Transverse colon (tissue), 4 donors: ENCODE results near the gene SCGB1D2.

Experiments
- EP300 ChIP-seq: sonication (generic); formaldehyde crosslinking; IDR thresholded peaks from one replicate; pipeline ENCODE4 v1.6.1; 2017; ENCODE audit warnings: antibody characterized with exemption, low read depth
- POLR2A ChIP-seq: fragments of 450-650 bp; IDR thresholded peaks from one replicate; pipeline ENCODE4 v1.6.1; 2016; ENCODE audit warnings: antibody characterized with exemption, mild to moderate bottlenecking, moderate library complexity
- POLR2AphosphoS5 ChIP-seq, 3 donors: sonication (generic); formaldehyde crosslinking; IDR thresholded peaks; one replicate each; pipeline ENCODE4 v1.6.1; 2016; ENCODE audit warnings: antibody characterized with exemption in 3 of 3
- TF ChIP-seq, protein P1 (sequence below), 5 experiments: fragments of 200-600 bp in 3 of 5; fragments of 450-650 bp in 2 of 5; sonication (generic) in 3 of 5; IDR thresholded peaks; 1 replicate in 2 of 5; 2 replicates in 3 of 5; pipeline ENCODE4 v1.5.1; 2016 to 2017; ENCODE audit warnings: antibody characterized with exemption in 5 of 5, inconsistent platforms in 3 of 5, mild to moderate bottlenecking in 2 of 5, moderate library complexity in 1 of 5

GRCh38 chr11:62236187-62236586, 5.9 kb upstream of the SCGB1D2 start:
- TF ChIP-seq POLR2AphosphoS5 (IDR thresholded peaks at IDR 0.05) (no peak), POLR2A (no peak), EP300 (no peak)
- TF ChIP-seq, protein P1, sequence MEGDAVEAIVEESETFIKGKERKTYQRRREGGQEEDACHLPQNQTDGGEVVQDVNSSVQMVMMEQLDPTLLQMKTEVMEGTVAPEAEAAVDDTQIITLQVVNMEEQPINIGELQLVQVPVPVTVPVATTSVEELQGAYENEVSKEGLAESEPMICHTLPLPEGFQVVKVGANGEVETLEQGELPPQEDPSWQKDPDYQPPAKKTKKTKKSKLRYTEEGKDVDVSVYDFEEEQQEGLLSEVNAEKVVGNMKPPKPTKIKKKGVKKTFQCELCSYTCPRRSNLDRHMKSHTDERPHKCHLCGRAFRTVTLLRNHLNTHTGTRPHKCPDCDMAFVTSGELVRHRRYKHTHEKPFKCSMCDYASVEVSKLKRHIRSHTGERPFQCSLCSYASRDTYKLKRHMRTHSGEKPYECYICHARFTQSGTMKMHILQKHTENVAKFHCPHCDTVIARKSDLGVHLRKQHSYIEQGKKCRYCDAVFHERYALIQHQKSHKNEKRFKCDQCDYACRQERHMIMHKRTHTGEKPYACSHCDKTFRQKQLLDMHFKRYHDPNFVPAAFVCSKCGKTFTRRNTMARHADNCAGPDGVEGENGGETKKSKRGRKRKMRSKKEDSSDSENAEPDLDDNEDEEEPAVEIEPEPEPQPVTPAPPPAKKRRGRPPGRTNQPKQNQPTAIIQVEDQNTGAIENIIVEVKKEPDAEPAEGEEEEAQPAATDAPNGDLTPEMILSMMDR (IDR thresholded peaks at IDR 0.05), result no peak
